ENCODE results near the gene KSR2. TPM values are rescaled to one million over a fixed set of nuclear protein-coding genes. Genes with fewer than 3 reads are reported as not detected.

KSR2 gene
- total and polyA plus RNA-seq, 2 donors (not counting 3 experiments of a cell fraction or from before 2014, with no cell fraction given) = 2.1 to 5.2 TPM

- ChIA-PET CTCF (interaction anchor here (1.8 kb wide), 1 partner anchor 10 kb away, joined by 4 read pairs; no protein-coding TSS in a partner anchor), POLR2A (no interaction called here)
- H3K36me3 ChIP-seq (ENCODE audit: control insufficient read depth in 2 of 2, extremely low read depth in 1 of 2, insufficient read depth in 2 of 2, low read length in 2 of 2) = no peaks in the 10 kb centered on the region
- no peak overlapping the region for H3K27ac ChIP-seq (ENCODE audit: insufficient read depth, low read depth, low read length)
- TF ChIP-seq GATA2 (IDR thresholded peaks at IDR 0.05; ENCODE audit: insufficient read depth, insufficient read length, low read depth, low read length) (no peak), JUN (IDR thresholded peaks at IDR 0.05; ENCODE audit: borderline replicate concordance, insufficient read depth, insufficient read length, low read depth) (no peak), FOS (IDR thresholded peaks at IDR 0.05; ENCODE audit: borderline replicate concordance, insufficient read depth, low read length) (no peak), MYC (IDR thresholded peaks at IDR 0.05; ENCODE audit: low read depth, low read length) (no peak), EZH2 (IDR thresholded peaks at IDR 0.05; ENCODE audit: borderline replicate concordance, low read depth, low read length, severe bottlenecking) (no peak), POLR2AphosphoS5 (IDR thresholded peaks at IDR 0.05; ENCODE audit: insufficient read depth, low read depth, low read length) (no peak), POLR2A (IDR thresholded peaks at IDR 0.05; ENCODE audit: low read depth, low read length) (no peak)
- TF ChIP-seq, protein P1, sequence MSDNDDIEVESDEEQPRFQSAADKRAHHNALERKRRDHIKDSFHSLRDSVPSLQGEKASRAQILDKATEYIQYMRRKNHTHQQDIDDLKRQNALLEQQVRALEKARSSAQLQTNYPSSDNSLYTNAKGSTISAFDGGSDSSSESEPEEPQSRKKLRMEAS (IDR thresholded peaks at IDR 0.05; ENCODE audit: insufficient read depth, insufficient read length) = no peak
- TF ChIP-seq, protein P2, sequence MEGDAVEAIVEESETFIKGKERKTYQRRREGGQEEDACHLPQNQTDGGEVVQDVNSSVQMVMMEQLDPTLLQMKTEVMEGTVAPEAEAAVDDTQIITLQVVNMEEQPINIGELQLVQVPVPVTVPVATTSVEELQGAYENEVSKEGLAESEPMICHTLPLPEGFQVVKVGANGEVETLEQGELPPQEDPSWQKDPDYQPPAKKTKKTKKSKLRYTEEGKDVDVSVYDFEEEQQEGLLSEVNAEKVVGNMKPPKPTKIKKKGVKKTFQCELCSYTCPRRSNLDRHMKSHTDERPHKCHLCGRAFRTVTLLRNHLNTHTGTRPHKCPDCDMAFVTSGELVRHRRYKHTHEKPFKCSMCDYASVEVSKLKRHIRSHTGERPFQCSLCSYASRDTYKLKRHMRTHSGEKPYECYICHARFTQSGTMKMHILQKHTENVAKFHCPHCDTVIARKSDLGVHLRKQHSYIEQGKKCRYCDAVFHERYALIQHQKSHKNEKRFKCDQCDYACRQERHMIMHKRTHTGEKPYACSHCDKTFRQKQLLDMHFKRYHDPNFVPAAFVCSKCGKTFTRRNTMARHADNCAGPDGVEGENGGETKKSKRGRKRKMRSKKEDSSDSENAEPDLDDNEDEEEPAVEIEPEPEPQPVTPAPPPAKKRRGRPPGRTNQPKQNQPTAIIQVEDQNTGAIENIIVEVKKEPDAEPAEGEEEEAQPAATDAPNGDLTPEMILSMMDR (IDR thresholded peaks at IDR 0.05; ENCODE audit: extremely low read depth in 1 of 2, insufficient read depth in 1 of 2, low read depth in 1 of 2, low read length in 2 of 2) = no peak
- no peaks in the 10 kb centered on the region for H4K20me1 ChIP-seq (replicated peaks; ENCODE audit: control insufficient read depth, extremely low read depth, insufficient read depth, low read length)
- DNase-seq (ENCODE audit: low read depth, low spot score) (no peak), FAIRE-seq (no peak)
- no peaks in the 10 kb centered on the region for H3K9me3 ChIP-seq (replicated peaks; ENCODE audit: control insufficient read depth, insufficient read depth, low read length)
- dilution Hi-C loops (cut with MboI; ENCODE audit: extremely low pct_ligation_motif_present, low sequenced_read_pairs) = no loop called here
- BruUV-seq (replicated peaks) = no TSS peak
- no peak overlapping the region for H3K4me3 ChIP-seq (replicated peaks in 1 of 3; ENCODE audit: insufficient read depth in 1 of 3, low read depth in 1 of 3, low read length in 3 of 3)
- H3K27me3 ChIP-seq (ENCODE audit: control insufficient read depth in 2 of 2, insufficient read depth in 2 of 2, low read length in 2 of 2) = no peaks in the 10 kb centered on the region
- no peak overlapping the region for H3K9ac ChIP-seq (replicated peaks; ENCODE audit: extremely low read depth, insufficient read depth, low read length)
- H3K4me1 ChIP-seq (ENCODE audit: control insufficient read depth, extremely low read depth, insufficient read depth, low read length) = no peaks in the 10 kb centered on the region
- no peaks in the 10 kb centered on the region for H3K9me1 ChIP-seq (replicated peaks; ENCODE audit: control insufficient read depth, extremely low read depth, insufficient read depth, low read length)
- H3K4me2 ChIP-seq (ENCODE audit: insufficient read depth, low read length) = no peak overlapping the region
- intact Hi-C loops (cut with micrococcal nuclease) = no loop called here
- H2AFZ ChIP-seq (ENCODE audit: low read depth, low read length) = no peak overlapping the region
- no peaks in the 10 kb centered on the region for H3K79me2 ChIP-seq (ENCODE audit: control insufficient read depth, insufficient read depth, low read length)
These were observed 159.3 kb downstream of the KSR2 start for GRCh38 chr12:117809509-117809908.

Data from endothelial cell of umbilical vein (primary cell).